ENCODE data around the gene STXBP6. TPM values are rescaled to one million over a fixed set of nuclear protein-coding genes. Genes with fewer than 3 reads are reported as not detected.
A peak's percentile ranks its signal among the peaks of the same experiment; 100 is the strongest.

The STXBP6 gene
- total and polyA plus RNA-seq, 2 of the 13 experiments (the other 11 are each of a cell fraction or from before 2014, with no cell fraction given) = 35.3 to 42.8 TPM

DNA sequence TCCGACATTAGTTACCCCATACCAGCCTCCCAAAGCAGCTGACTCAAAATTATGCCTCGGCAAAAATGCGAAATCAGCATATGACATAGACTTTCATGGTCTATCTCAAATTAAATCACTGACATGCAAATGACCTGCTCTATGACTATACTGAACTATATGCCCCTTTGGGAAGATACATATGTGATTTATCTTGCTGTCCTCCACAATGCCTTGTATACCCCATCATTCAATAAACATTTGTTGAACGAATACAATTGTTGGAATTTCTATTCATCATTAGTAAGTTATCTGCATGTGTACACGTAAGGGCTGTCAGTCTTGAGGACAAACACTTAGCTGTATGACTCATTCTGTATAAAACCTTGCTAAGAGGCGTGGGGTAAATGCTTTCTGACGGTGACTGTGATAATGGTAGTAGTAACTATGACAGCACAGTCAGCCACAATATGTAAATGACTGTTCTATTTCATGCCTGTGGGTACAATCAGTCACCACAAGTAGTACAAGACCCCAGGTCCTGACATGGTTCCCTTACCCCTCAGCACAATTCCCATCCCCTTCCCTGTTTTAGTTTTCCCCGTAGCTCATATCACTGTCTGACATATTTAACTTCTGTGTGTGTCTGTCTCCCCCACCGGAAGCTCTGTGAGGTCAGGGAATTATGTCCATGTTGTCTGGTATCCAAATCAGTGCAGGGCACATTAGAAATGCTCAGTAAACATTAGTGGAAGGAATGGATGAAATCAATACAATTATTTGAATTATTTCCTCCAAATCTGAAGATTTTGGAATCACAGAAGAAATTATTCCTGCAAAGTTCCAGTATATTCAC is 42.8 kb downstream of the STXBP6 start:
- no peaks in the 10 kb centered on the region for H3K36me3 ChIP-seq (replicated peaks in 1 of 2; ENCODE audit: control insufficient read depth in 1 of 2, insufficient read depth in 2 of 2, low read length in 2 of 2)
- H3K27me3 ChIP-seq (ENCODE audit: control insufficient read depth in 1 of 2, insufficient read depth in 2 of 2, low read length in 2 of 2) = no peaks in the 10 kb centered on the region
- DNase-seq (ENCODE audit: low spot score) (peak; percentile 70), FAIRE-seq (no peak), ATAC-seq (peak; percentile 51)
- ChIA-PET POLR2A (no interaction called here), CTCF (ENCODE audit: low intra/inter-chr PET ratio, low total read pairs) (no interaction called here)
- WGBS (ENCODE audit: low lambda C conversion rate) = 71% methylated on average over 9 of the region's 9 CpGs
- H2AFZ ChIP-seq (ENCODE audit: low read length) = no peak overlapping the region
- H3K9ac ChIP-seq (ENCODE audit: insufficient read depth, low read depth, low read length) = no peak overlapping the region
- BruUV-seq (replicated peaks) = no TSS peak
- peaks cover 52% of the 10 kb centered on the region for H3K4me1 ChIP-seq (ENCODE audit: insufficient read depth, low read length)
- peaks cover 6% of the 10 kb centered on the region for H3K79me2 ChIP-seq (ENCODE audit: insufficient read depth, low read length)
- no peak overlapping the region for H3K27ac ChIP-seq (ENCODE audit: extremely low read length, insufficient read depth, low read length)
- no peaks in the 10 kb centered on the region for H3K9me3 ChIP-seq (ENCODE audit: low read length)
- no peak overlapping the region for H3K4me3 ChIP-seq (replicated peaks in 1 of 3; ENCODE audit: insufficient read depth in 1 of 3, low read depth in 2 of 3, low read length in 3 of 3)
- in situ Hi-C loops (cut with HindIII; ENCODE audit: extremely low pct_ligation_motif_present, low pct_unique_long_range_greater_than_20kb) (no loop called here), intact Hi-C loops (cut with micrococcal nuclease; ENCODE audit: unreplicated experiment) (no loop called here)
- no peak overlapping the region for H3K4me2 ChIP-seq (ENCODE audit: low read depth, low read length)
- no peaks in the 10 kb centered on the region for H4K20me1 ChIP-seq (ENCODE audit: insufficient read depth, low read length)
- no peak for TF ChIP-seq ZNF326 (CRISPR knock-in tag; IDR thresholded peaks at IDR 0.05; ENCODE audit: borderline replicate concordance)
- no peak for TF ChIP-seq ZBTB7B (CRISPR knock-in tag; IDR thresholded peaks at IDR 0.05)
- no peak for TF ChIP-seq ZNF614 (CRISPR knock-in tag; IDR thresholded peaks at IDR 0.05; ENCODE audit: borderline replicate concordance)
- TF ChIP-seq, protein P1, sequence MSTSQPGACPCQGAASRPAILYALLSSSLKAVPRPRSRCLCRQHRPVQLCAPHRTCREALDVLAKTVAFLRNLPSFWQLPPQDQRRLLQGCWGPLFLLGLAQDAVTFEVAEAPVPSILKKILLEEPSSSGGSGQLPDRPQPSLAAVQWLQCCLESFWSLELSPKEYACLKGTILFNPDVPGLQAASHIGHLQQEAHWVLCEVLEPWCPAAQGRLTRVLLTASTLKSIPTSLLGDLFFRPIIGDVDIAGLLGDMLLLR (CRISPR knock-in tag; IDR thresholded peaks at IDR 0.05) = no peak
- peak; percentile 75 for TF ChIP-seq CREB1 (IDR thresholded peaks at IDR 0.05)
- no peak for TF ChIP-seq CREB1 (CRISPR knock-in tag; IDR thresholded peaks at IDR 0.05)
- no peak for TF ChIP-seq SOX13 (IDR thresholded peaks at IDR 0.05)
- peak in 1 of 2 experiments; percentile 43; a peak in 1 of 4 replicates for TF ChIP-seq SOX13 (CRISPR knock-in tag; conservative IDR thresholded peaks at IDR 0.05 in 1 of 2, IDR thresholded peaks at IDR 0.05 in 1 of 2)
- TF ChIP-seq, protein P2, sequence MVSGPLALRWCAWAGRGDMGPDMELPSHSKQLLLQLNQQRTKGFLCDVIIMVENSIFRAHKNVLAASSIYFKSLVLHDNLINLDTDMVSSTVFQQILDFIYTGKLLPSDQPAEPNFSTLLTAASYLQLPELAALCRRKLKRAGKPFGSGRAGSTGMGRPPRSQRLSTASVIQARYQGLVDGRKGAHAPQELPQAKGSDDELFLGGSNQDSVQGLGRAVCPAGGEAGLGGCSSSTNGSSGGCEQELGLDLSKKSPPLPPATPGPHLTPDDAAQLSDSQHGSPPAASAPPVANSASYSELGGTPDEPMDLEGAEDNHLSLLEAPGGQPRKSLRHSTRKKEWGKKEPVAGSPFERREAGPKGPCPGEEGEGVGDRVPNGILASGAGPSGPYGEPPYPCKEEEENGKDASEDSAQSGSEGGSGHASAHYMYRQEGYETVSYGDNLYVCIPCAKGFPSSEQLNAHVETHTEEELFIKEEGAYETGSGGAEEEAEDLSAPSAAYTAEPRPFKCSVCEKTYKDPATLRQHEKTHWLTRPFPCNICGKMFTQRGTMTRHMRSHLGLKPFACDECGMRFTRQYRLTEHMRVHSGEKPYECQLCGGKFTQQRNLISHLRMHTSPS (CRISPR knock-in tag; IDR thresholded peaks at IDR 0.05; ENCODE audit: low read depth) = no peak
- 0 out of 2 replicates have a peak, but pooled peaks have one; percentile 43 for TF ChIP-seq GFI1 (CRISPR knock-in tag; IDR thresholded peaks at IDR 0.05; ENCODE audit: borderline replicate concordance)
- peak; percentile 80 for TF ChIP-seq FOSL2 (CRISPR knock-in tag; IDR thresholded peaks at IDR 0.05)
- TF ChIP-seq, protein P3, sequence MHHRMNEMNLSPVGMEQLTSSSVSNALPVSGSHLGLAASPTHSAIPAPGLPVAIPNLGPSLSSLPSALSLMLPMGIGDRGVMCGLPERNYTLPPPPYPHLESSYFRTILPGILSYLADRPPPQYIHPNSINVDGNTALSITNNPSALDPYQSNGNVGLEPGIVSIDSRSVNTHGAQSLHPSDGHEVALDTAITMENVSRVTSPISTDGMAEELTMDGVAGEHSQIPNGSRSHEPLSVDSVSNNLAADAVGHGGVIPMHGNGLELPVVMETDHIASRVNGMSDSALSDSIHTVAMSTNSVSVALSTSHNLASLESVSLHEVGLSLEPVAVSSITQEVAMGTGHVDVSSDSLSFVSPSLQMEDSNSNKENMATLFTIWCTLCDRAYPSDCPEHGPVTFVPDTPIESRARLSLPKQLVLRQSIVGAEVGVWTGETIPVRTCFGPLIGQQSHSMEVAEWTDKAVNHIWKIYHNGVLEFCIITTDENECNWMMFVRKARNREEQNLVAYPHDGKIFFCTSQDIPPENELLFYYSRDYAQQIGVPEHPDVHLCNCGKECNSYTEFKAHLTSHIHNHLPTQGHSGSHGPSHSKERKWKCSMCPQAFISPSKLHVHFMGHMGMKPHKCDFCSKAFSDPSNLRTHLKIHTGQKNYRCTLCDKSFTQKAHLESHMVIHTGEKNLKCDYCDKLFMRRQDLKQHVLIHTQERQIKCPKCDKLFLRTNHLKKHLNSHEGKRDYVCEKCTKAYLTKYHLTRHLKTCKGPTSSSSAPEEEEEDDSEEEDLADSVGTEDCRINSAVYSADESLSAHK (CRISPR knock-in tag; IDR thresholded peaks at IDR 0.05; ENCODE audit: borderline replicate concordance) = no peak
- peak; percentile 60; the same call in 1 of the 2 replicates for TF ChIP-seq HOMEZ (CRISPR knock-in tag; IDR thresholded peaks at IDR 0.05; ENCODE audit: low read depth)
- no peak for TF ChIP-seq FOXA1 (IDR thresholded peaks at IDR 0.05)
- TF ChIP-seq FOXA1 (CRISPR knock-in tag; IDR thresholded peaks at IDR 0.05) = 0 out of 2 replicates have a peak, but pooled peaks have one; percentile 25
- peak; percentile 11; the same call in 1 of the 2 replicates for TF ChIP-seq ARID3A (IDR thresholded peaks at IDR 0.05; ENCODE audit: low read depth, low read length)

All from HepG2 (cell line).